ENCODE results near the gene UNC13C. TPM values are rescaled to one million over a fixed set of nuclear protein-coding genes. Genes with fewer than 3 reads are reported as not detected.
"Not testable (repeated sequence)": the region's sequence is repeated elsewhere in the genome, so short reads cannot be mapped to it uniquely, and the experiment has no call there.

UNC13C gene
- polyA plus RNA-seq, 3 donors = 7.3 to 10.2 (median 10.0) TPM

DNA sequence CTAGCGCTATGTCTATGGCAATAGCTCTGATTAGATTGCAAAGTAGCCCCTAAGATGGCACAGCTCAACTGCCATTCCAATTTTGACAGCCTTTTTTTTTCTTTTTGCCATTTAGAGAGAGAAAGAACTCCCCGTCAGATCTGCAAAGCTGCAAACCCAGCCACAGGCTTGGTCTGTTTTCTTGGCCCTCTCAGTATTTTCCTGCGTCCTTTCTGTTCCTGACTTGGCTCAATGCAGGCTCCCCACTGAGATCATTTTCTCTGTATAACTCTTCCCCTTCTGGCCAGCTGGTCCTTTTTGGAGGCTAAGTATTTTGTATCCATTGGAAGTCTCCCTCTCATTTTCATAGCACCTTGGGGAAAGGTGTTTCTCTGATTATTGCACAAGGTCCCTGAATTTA is 386.7 kb downstream of the UNC13C start:
- no peak for DNase-seq (ENCODE audit: extremely low read depth in 1 of 11, low read depth in 9 of 11, low spot score in 4 of 11)

DNA sequence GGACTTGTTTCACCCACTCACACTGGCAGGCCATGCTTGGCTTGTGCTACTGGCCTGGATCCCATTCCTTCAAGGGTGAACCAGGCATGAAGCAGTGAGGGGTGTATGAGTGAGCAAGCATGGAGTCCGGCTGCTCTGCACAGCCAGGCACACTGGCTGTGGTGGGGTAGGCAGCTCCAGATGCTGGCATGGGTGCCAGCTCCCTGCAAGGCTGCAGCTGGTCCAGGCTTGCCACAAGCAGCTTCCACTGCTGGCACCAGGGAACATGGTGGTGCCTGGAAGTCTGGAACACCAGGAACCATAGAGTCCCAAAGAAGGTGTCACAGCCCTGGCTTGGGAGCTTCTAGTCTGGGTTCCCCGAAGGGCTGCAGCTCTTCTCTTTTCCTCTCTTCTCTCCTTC is 395.1 kb downstream of the UNC13C start:
- DNase-seq (ENCODE audit: extremely low read depth in 1 of 11, low read depth in 9 of 11, low spot score in 4 of 11) = no peak

DNA sequence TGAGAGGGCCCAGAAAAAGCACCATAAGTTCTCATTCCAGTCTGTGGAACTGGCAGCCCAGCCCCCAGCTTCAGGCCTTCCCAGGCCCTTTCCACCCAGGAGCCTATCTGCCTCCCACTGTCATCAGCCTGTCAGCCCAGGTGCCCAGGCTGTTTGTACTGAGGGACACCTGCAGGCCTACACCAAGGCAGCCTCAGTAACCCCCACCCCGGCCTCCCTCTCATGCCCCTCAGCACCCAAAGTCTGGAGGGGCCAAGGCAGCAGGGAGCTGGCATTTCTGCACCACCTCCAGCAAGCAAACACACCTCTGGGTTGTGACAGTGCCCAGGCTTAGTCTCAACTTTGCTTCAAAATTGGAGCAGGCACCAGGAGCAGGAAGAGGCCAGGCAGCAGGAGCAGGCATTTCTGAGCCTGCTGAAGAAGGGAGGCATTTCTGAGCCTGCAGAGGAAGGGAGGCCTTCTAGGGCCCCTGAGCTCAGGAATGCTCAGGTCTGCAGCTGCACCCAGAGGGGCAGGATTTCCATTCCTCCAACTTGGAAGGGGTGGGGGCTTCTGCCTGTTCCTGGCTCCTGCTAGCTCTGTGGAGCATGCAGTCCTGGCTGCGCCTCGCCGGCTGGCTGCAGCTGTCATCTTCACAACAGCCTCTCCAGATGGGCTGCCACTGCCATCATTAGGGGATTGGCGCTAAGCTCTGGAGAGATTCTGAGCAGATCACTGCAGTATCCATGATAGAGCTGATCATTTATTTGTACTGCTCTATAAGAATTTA is 396.1 kb downstream of the UNC13C start:
- no peak for DNase-seq (ENCODE audit: extremely low read depth in 1 of 11, low read depth in 9 of 11, low spot score in 4 of 11)

DNA sequence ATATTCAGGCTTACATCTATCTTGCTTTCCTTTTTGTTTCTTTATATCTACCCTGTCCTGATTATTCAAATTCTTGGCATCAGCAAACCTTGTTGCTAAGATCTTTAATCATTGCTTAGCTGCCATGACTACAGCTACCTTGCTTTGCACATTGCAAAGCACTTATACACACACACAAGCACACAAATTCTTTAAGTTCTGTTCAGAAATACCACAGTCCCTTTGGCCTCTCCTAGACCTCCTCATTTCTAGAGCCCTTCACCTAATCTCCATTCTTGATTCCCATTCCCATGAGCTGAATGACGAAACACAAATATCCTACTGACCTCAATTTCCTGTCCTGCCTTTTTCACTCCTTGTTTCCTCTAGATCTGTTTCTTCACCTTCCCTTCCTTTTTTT is 409.6 kb downstream of the UNC13C start:
- no peak for DNase-seq (ENCODE audit: extremely low read depth in 1 of 11, low read depth in 9 of 11, low spot score in 4 of 11)

DNA sequence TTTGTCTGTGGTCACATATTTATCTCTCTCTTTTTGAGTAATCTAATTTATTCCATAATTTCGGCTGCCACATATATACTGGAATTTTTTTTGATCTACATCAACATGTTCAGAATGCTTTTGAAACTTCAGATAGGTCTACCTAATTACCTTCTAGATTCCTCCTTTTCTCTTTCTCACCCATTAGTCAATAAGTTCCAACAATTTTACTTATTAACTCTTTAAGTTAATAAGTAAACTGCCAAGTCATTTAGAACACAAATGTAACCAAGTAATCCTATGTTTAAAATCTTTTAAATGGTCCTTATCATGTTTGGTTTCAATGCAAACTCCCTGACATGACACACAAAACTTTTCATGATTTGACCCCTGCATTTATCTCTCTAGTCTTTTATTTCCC is 410.5 kb downstream of the UNC13C start:
- DNase-seq (ENCODE audit: extremely low read depth in 1 of 11, low read depth in 9 of 11, low spot score in 4 of 11) = peak in 2 of 11 donors; percentile 3 to 9

DNA sequence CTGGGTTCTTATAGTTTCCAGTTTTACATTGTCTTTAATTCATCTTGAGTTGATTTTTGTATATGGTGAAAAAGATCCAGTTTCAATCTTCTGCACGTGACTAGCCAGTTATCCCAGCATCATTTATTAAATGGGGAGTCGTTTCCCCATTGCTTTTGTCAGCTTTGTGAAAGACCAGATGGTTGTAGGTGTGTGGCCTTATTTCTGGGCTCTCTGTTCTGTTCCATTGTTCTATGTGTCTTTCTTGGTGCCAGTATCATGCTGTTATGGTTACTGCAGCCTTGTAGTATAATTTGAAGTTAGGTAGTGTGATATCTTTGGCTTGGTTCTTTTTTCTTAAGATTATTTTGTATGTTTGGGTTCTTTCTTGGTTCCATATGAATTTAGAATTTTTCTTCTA is 432.2 kb downstream of the UNC13C start:
- DNase-seq (ENCODE audit: extremely low read depth in 1 of 11, low read depth in 9 of 11, low spot score in 4 of 11) = no peak

DNA sequence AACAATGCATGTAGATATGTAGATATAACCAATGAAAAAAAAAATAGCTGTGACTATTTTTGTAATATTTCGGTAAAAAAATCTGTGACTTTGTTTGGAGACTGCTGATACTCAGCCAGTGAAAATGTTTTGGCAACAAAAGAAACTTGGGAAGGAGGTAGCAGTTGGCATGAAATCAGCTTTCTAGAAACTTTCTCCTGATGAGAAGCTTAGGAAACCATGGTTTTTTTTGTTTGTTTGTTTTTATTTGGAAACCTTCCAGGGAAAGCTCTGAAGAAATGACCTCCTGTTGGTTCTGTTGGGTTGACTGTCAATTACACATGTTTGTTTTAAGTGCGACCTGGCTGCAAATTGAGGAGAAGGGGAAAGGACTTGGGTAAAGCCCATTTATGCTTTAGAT is 445.9 kb downstream of the UNC13C start:
- DNase-seq (ENCODE audit: extremely low read depth in 1 of 11, low read depth in 9 of 11, low spot score in 4 of 11) = no peak

DNA sequence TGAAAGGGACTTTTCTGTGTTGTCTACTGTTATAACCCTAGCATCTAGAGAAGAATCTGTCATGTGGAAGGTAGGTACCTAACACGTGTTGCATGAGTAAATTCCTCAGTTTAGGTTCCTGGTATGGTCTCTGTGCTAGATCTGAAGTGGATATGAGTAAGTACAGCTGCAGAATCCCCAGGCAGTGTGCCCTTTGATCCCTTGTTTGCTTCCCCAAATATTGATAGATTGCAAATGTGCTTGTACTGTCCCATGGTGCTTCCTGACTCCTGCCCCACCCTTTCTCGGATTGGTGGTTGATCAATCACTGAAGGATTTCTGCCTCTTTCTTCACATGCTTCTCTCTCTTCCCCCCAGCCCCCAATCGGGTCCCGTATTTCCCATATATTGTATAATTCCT is 450.4 kb downstream of the UNC13C start:
- DNase-seq (ENCODE audit: extremely low read depth in 1 of 11, low read depth in 9 of 11, low spot score in 4 of 11) = no peak

DNA sequence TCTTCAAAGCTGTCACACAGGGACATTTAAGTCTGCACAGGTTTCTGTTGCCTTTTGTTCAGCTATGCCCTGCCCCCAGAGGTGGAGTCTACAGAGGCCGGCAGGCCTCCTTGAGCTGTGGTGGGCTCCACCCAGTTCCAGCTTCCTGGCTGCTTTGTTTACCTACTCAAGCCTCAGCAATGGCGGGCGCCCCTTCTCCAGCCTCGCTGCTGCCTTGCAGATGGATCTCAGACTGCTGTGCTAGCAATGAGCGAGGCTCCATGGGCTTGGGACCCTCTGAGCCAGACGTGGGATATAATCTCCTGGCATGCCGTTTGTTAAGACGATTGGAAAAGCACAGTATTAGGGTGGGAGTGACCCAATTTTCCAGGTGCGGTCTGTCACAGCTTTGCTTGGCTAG is 472.0 kb downstream of the UNC13C start:
- DNase-seq (ENCODE audit: extremely low read depth in 1 of 11, low read depth in 9 of 11, low spot score in 4 of 11) = not testable (repeated sequence)

DNA sequence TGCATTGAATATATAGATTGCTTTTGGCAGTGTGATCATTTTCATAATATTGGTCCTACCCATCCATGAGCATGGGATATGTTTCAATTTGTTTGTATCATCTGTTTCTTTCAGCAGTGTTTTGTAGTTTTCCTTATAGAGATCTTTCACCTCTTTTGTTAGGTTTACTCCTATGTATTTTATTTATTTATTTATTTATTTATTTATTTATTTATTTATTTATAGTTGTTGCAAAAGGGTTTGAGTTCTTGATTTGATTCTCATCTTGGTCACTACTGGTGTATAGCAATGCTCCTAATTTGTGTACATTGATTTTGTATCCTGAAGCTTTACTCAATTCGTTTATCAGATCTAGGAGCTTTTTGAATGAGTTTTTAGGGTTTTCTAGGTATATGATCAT is 478.2 kb downstream of the UNC13C start:
- DNase-seq (ENCODE audit: extremely low read depth in 1 of 11, low read depth in 9 of 11, low spot score in 4 of 11) = no peak

DNA sequence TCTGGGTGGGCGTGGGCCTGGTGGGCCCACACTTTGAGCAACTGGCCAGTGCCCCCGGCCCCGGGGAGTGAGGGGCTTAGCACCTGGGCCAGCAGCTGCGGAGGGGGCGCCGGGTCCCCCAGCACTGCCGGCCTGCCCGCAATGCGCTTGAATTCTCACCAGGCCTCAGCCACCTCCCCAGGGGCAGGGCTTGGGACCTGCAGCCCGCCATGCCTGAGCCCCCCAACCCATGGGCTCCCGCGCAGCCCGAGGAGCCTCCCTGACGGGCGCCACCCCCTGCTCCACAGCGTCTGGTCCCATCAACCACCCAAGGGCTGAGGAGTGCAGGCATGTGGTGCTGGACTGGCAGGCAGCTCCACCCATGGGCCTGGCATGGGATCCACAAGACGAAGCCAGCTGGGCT is 484.3 kb downstream of the UNC13C start:
- no peak for DNase-seq (ENCODE audit: extremely low read depth in 1 of 11, low read depth in 9 of 11, low spot score in 4 of 11)

DNA sequence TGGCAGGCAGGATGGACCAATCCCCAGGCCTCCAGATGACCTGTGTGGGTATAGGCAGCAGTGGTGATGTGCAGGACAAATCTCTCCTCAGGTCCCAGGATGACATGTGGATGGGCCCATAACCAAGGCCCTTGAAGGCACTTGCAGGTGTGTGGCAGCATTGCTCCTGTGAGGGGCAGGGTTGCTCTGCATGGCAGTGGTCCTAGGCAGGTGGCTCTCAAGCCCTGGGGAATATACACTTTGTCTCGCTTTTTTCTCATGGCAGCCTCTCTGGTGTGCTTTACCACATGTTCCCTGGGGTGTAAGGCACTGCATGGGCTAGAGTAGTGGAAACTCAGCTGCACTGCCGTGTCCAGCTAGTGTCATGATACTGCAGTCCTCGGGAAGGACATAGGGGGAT is 503.6 kb downstream of the UNC13C start:
- no peak for DNase-seq (ENCODE audit: extremely low read depth in 1 of 11, low read depth in 9 of 11, low spot score in 4 of 11)

DNA sequence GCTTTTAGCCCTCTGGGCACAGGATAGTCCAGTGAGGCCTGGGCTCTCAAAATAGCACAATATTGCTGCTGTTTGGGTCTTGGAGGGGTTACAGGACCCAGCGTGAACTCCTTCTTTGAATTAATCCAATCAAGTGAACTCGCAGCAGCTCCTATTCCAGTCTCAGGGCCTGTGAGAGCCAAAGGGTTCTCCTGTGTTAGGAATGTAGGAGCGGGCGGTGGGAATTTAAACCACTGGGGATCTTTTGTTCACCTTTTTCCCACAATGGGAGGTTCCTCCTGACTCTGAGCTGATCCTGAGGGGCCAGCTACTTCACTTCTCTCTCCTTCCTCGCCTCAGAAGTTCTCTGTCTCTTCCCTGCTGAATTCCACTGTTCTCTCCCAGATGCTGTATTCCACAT is 504.0 kb downstream of the UNC13C start:
- no peak for DNase-seq (ENCODE audit: extremely low read depth in 1 of 11, low read depth in 9 of 11, low spot score in 4 of 11)

DNA sequence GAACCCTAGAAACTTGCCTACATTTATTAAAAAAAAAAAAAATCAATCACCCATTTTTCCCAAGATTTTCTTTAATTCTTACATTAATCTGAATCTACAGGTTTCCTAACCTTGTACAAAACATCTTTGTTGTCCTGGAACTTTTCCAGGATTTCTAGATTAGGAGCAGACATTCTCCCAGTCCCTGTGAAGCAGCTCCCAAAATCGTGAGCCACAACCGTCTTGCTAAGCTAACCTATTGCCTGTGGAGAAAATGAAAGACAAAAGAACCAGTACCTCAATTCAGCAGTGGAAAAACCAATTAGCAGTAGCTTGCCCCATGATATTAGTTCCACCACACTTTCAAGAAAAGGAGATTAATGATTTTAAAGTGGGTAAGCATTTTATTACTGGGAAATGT is 522.1 kb downstream of the UNC13C start:
- DNase-seq (ENCODE audit: extremely low read depth in 1 of 11, low read depth in 9 of 11, low spot score in 4 of 11) = no peak

DNA sequence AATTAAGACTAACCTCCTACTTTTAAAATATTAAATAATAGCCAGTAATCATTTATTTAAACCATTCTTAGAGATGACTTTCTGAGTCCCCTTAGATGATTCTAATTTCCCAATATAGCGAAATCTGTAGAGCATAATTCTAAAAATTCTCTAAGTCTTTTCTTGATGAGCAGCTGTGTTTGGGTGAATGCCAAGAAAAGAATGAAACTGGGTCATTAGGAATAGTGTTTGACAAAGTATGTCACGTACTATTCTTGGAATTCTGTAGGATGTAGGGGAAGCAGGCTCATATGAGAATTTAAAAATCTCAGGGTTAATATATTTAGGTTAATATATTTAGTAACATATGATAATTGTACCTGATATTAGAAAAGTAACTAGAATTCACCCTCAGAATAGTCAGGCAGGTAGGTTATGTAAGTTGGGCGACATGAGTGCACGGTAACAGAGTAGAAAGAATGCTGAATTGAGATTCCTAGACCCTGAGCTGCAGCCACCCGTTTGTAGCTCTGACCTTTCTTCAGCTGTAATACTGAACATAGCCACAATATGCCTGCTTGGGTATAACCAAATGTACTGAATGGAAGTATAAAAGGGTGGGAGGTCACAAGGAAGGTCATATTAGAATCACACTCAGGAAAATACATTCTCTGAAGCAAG is 524.3 kb downstream of the UNC13C start:
- no peak for DNase-seq (ENCODE audit: extremely low read depth in 1 of 11, low read depth in 9 of 11, low spot score in 4 of 11)

DNA sequence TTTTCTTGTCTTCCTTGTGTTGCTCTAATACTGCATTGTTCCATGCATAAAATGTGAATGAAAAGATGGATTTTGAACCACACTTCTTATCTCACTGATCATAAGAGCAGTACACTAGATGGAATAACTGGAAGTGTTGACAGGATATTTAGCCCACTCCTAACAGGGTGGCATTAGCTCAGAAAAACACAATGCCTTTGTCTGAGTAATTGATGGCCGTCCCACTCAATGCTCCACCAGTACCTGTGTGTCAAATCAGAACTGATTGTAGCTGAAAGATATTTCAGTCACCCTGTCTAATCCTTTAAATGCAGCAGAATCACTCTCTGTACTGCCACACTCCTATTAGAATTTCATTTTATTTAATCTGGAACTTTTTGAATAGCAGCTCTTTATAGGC is 526.5 kb downstream of the UNC13C start:
- no peak for DNase-seq (ENCODE audit: extremely low read depth in 1 of 11, low read depth in 9 of 11, low spot score in 4 of 11)

DNA sequence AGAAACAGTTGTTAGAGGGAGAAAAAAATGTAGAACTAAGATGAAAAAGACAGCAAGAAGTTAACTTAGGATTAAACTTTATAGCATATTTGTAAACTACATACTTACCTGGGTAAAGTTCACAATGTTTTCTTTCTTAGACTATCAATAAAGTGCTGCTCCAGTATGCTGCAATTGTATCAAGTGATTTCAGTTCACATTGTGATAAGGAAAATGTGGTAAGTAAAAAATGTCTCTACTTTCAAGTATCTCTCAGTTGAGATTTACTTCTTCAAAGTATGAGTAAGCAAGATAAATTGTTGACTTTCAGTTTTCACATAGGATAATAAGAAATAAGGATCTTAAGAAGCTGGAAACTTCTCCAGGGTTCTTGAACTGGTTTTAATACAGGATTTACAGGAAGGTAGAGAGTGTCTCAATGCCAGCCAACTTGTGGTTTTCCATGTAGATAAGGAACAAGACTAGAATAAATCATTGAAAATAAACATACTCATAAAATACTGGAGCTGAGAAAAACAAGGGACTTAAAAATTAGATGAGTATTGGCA is 528.8 kb downstream of the UNC13C start:
- no peak for DNase-seq (ENCODE audit: extremely low read depth in 1 of 11, low read depth in 9 of 11, low spot score in 4 of 11)

DNA sequence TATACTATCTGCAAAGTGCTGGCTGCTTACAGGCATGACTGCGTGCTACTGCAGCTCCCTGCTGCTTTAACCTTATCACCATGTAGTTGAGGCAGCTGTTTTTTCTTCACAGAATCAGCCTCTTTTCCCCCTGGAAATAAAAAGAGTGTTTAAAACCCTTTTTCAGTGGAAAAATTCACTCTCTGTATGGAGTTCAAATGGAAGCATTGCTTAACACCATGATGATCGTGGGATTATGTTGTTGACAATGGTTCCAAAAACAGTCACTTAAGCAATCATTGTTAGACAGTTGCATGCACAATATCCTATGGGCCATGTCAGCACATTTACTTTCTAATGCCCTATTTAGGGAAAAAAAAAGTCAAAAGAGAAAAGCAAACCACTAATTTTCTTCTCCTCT is 536.4 kb downstream of the UNC13C start:
- DNase-seq (ENCODE audit: extremely low read depth in 1 of 11, low read depth in 9 of 11, low spot score in 4 of 11) = no peak

DNA sequence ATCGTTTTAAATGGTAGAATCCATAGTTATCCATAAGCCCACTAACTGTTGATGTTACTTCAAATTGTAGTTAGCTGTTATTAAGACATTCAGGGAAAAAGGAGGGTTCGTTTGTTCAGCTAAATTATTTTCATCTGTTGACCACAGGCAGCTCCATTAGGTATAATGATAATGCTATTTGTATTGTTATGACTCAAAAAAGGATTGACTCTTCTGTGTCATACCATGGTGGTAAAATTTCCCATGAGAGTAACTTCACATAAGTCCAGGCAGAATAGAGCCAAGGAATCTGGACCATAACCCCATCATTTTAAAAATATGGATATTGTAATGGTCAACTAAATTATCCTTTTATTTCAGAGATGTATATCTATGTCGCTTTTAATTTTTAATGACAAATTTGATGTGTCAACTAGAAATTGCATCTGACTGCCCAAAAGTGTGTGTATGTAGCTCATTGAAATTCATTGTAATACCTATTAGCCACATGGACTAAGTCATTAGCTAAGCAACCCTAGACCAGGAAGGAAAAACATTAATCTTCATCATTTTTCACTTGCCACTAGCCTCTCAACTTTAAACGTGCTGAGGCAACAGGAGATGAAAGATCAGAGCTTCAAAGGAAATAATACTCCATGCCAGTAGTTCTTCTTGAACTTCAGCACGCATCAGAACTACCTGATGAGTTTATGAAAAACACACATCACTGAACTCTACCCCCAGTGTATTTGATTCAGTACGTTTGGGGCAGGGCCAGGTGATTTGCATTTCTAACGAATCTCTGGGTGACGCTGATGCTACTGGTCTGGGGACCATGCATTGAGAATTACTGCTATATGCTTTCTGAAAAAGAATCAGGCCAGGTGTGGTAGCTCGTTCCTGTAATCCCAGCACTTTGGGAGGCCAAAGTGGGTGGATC is 537.7 kb downstream of the UNC13C start:
- no peak for DNase-seq (ENCODE audit: extremely low read depth in 1 of 11, low read depth in 9 of 11, low spot score in 4 of 11)

DNA sequence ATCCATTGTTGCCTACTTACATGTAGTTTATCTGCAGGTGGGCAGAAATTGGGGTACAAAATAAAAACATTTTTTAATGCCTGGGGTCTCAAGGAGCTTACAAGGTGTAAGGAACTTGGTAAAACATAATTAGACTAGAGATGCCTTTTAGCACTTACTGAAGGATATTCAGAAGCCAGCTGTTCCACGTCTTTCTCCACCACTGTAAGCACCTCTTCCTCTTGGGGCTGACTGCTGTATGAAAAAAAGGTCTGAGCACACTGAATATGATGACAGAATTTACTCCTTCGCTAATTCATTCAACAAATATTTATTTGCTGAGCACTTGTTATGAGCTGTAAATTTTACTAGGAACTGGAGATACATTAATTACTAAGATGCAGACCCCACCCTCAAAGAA is 539.1 kb downstream of the UNC13C start:
- DNase-seq (ENCODE audit: extremely low read depth in 1 of 11, low read depth in 9 of 11, low spot score in 4 of 11) = no peak

Measured in renal cortex interstitium (tissue), 11 donors.